Right cardiac atrium (tissue), 5 donors: ENCODE results near the gene TBCD. TPM values are rescaled to one million over a fixed set of nuclear protein-coding genes. Genes with fewer than 3 reads are reported as not detected.

Experiments
- ATAC-seq, 2 donors: fragments of 200-7000 bp; cut with Tn5 transposase; one replicate each; pipeline versions ENCODE4 v1.8.0 to v1.9.1; 2020; ENCODE audit warnings: moderate library complexity in 2 of 2, mild to moderate bottlenecking in 1 of 2
- DNase-seq, 3 donors: peaks; one replicate each; pipeline ENCODE4 v3.0.0-alpha.2; 2020
- H3K27ac ChIP-seq: one replicate; pipeline ENCODE4 v1.5.1; 2013; ENCODE audit warnings: mild to moderate bottlenecking, low read length, control low read depth, moderate library complexity
- H3K27me3 ChIP-seq: one replicate; pipeline ENCODE4 v1.6.1; 2013; ENCODE audit not compliant: control insufficient read depth, insufficient read depth
- H3K4me1 ChIP-seq: one replicate; pipeline ENCODE4 v1.6.1; 2013; ENCODE audit warnings: low read length; ENCODE audit not compliant: control insufficient read depth, insufficient read depth
- H3K4me3 ChIP-seq: one replicate; pipeline ENCODE4 v1.5.1; 2013; ENCODE audit warnings: low read length, control low read depth
- H3K9me3 ChIP-seq: one replicate; pipeline ENCODE4 v1.6.1; 2013; ENCODE audit warnings: low read length; ENCODE audit not compliant: control insufficient read depth
- WGBS: extraction: QIAGEN DNeasy Blood & Tissue Kit; methylation state at CpG from one replicate; pipeline ENCODE4 v1.1.7; 2013; 5-methylcytosine and 5-hydroxymethylcytosine counted together
- intact Hi-C, 4 donors: fragments of 100-400 bp; cut with DNase I; formaldehyde crosslinking; loops; one replicate each; pipeline versions ENCODE4 v1.11.0 to v1.14.0; 2022 to 2023
- polyA plus RNA-seq: library from polyadenylated mRNA; stranded (reverse); fragments of 200-250 nt; gene quantifications from one replicate; pipeline ENCODE4 v1.2.3, GENCODE V29; 2013
- total RNA-seq, 4 donors: library from RNA; stranded (reverse); fragmentation: NEBNext Ultra II Directional; extraction: Animal tissue kit (Norgen Biotek cat#: 25700); gene quantifications; one replicate each; pipeline ENCODE4 v1.2.1, GENCODE V29; 2021
- donor health status: healthy with polysubstance abuse.
- donor health status: DM: no; HTN: yes; CAD: no.
- donor health status: DM: no; HTN: no; CAD: no.
- donor health status: DM: no; HTN: yes; CAD: no; lungs with severe emphysema.
- donor health status: DM: yes; HTN: yes; CAD: no.

Gene TBCD
- total and polyA plus RNA-seq, 5 donors = 36.2 to 43.9 (median 41.2) TPM

DNA sequence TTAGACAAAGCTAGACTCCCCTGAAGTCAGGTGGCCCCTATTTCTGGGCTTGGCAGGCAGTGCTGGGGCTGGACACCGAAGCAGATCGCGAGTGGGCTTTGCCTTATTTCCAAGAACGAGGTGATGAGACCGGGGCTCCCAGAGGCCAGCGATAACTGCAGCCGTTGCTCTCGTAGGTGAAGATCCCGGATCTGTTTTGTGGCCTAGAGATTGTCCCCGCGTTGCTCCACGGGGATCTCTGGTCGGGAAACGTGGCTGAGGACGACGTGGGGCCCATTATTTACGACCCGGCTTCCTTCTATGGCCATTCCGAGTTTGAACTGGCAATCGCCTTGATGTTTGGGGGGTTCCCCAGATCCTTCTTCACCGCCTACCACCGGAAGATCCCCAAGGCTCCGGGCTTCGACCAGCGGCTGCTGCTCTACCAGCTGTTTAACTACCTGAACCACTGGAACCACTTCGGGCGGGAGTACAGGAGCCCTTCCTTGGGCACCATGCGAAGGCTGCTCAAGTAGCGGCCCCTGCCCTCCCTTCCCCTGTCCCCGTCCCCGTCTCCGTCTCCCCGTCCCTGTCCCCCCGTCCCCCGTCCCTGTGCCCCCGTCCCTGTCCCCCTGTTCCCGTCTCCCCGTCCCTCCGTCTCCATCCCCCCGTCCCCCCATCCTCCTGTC, 1.5 kb upstream of the TBCD start:
- ATAC-seq = no peak
- H3K4me3 ChIP-seq = no peak overlapping the region
- H3K27me3 ChIP-seq = no peaks in the 10 kb centered on the region
- DNase-seq = peak in 1 of 3 donors; percentile 64
- no peaks in the 10 kb centered on the region for H3K9me3 ChIP-seq
- peaks cover 3% of the 10 kb centered on the region for H3K4me1 ChIP-seq
- intact Hi-C loops = loop anchor here in 1 of 4 donors (10.0 kb wide), 1 partner anchor 86 kb away; no protein-coding TSS in a partner anchor
- no peak overlapping the region for H3K27ac ChIP-seq
- 67% methylated on average over 40 of the region's 40 CpGs for WGBS

DNA sequence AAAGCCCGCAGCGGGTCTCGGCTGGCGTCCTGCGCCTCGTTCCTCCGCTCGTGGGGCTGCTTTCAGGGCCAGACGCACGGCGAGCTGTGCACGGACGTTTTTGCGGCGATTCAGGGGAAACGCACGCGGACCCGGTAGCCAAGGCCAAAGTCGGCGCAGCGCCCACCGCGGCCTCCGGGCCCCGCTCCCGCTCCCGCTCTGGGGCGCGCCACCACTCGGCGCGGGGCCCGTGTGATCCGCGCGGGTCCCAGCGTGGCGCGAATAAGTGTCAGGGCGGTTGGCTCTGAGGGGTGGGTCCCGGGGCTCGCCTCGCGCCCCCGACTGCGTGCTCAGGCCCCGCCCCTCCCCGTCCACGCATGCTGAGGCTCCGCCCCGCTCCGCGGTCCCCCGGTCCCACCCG, 694 bp upstream of the TBCD start:
- peak in 1 of 2 donors; percentile 60 for ATAC-seq
- H3K27me3 ChIP-seq = no peaks in the 10 kb centered on the region
- no peaks in the 10 kb centered on the region for H3K9me3 ChIP-seq
- no peak for DNase-seq
- H3K27ac ChIP-seq = peak overlapping the region; percentile 2
- peaks cover 3% of the 10 kb centered on the region for H3K4me1 ChIP-seq
- intact Hi-C loops = loop anchor here in 1 of 4 donors (10.0 kb wide), 1 partner anchor 86 kb away; no protein-coding TSS in a partner anchor
- H3K4me3 ChIP-seq = peak overlapping the region; percentile 30
- WGBS = 2% methylated on average over 55 of the region's 56 CpGs

DNA sequence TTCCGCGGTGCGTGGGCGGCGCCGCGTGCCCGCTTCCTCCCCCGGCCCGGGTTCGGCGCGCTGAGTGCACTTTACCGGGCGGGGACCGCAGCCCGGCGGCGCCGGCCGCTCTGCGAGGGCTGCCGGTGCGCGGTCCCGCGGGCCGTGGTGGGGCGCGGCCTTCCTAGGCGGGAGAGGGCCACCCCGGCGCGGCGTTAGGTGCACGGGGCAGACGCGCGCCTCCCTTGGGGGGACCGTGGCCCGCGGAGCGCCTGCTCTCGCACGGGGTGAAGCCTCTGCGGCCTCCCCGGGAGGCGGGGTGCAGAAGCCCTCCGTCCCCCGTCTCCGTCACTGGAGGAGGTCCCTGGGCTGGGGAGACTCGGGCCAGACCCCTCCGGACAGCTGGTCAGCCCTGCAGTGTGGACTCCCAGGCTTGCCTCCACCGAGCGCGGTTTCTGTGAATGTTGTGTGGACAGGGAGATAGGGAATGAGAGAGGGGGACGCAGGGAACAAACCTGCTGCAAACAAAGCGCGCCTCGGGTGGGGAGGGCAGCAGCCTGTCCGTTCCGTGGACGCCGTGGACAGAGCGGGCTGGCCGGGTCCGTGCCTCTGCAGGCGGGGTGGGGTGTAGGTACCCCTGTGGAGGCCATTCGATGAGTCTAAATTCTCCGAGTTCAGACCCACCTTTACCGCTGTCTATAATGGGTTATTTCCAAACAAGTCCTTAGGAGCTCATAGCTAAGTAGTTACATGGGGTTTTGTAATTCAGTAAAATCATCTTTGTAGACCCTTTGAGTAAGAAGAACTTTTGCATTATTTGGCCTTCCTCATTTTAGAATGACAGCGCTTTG, 721 bp downstream of the TBCD start:
- WGBS = under 1% methylated on average over 69 of the region's 72 CpGs
- no peak overlapping the region for H3K27ac ChIP-seq
- H3K4me3 ChIP-seq = peak overlapping the region; percentile 67
- H3K4me1 ChIP-seq = peaks cover 3% of the 10 kb centered on the region
- DNase-seq (peak; percentile 46 to 74 (median 72)), ATAC-seq (peak; percentile 12 to 18)
- intact Hi-C loops = loop anchor here in 1 of 4 donors (10.0 kb wide), 1 partner anchor 88 kb away; no protein-coding TSS in a partner anchor
- H3K9me3 ChIP-seq = no peaks in the 10 kb centered on the region
- no peaks in the 10 kb centered on the region for H3K27me3 ChIP-seq

- H3K4me3 ChIP-seq = no peak overlapping the region
- no peaks in the 10 kb centered on the region for H3K9me3 ChIP-seq
- intact Hi-C loops = loop anchor here in 1 of 4 donors (10.0 kb wide), 1 partner anchor 88 kb away; no protein-coding TSS in a partner anchor
- peaks cover 3% of the 10 kb centered on the region for H3K4me1 ChIP-seq
- no peak overlapping the region for H3K27ac ChIP-seq
- 41% methylated on average over 8 of the region's 8 CpGs for WGBS
- no peak for DNase-seq
- no peaks in the 10 kb centered on the region for H3K27me3 ChIP-seq
- no peak for ATAC-seq
Measured at GRCh38 chr17:82753201-82753464, 1.3 kb downstream of the TBCD start.

- intact Hi-C loops = loop anchor here in 1 of 4 donors (10.0 kb wide), 1 partner anchor 90 kb away; no protein-coding TSS in a partner anchor
- no peaks in the 10 kb centered on the region for H3K27me3 ChIP-seq
- H3K4me3 ChIP-seq = no peak overlapping the region
- DNase-seq (no peak), ATAC-seq (no peak)
- 89% methylated on average over 19 of the region's 19 CpGs for WGBS
- H3K27ac ChIP-seq = no peak overlapping the region
- H3K4me1 ChIP-seq = peaks cover 3% of the 10 kb centered on the region
- H3K9me3 ChIP-seq = no peaks in the 10 kb centered on the region
Measured at GRCh38 chr17:82754297-82755208, 2.7 kb downstream of the TBCD start.

GRCh38 chr17:82756166-82756565, 4.3 kb downstream of the TBCD start:
- no peak for ATAC-seq
- 84% methylated on average over 7 of the region's 7 CpGs for WGBS
- Histone ChIP-seq H3K4me3 (no peak overlapping the region), H3K27ac (no peak overlapping the region), H3K4me1 (peaks cover 3% of the 10 kb centered on the region), H3K27me3 (no peaks in the 10 kb centered on the region), H3K9me3 (no peaks in the 10 kb centered on the region)
- intact Hi-C loops = loop anchor here in 1 of 4 donors (10.0 kb wide), 1 partner anchor 91 kb away; no protein-coding TSS in a partner anchor
- no peak for DNase-seq

DNA sequence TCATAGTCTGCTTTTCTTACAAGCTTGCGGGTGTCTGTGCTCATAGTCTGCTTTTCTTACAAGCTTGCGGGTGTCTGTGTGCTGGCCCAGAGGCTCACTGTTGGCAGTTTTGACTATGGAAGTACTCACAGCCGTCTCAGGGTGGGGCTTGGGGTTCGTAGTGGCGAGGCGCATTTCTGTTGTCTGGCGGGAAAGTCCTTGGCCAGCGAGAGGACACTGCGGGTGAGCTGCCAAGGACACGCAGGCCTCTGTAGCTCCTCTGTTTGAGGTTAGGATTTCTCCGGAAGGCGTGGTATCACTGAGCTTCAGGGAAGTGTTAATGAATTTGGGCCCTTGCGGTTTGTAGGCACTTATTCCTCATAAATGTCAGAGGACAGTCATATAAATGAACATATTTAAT, 13.5 kb downstream of the TBCD start:
- Histone ChIP-seq H3K9me3 (no peaks in the 10 kb centered on the region), H3K4me3 (no peak overlapping the region), H3K4me1 (no peaks in the 10 kb centered on the region), H3K27ac (no peak overlapping the region), H3K27me3 (no peaks in the 10 kb centered on the region)
- WGBS = 70% methylated on average over 13 of the region's 13 CpGs
- peak; percentile 41 to 51 for ATAC-seq
- intact Hi-C loops = loop anchor here in 1 of 4 donors (5.0 kb wide), 1 partner anchor 98 kb away; no protein-coding TSS in a partner anchor
- DNase-seq = no peak

DNA sequence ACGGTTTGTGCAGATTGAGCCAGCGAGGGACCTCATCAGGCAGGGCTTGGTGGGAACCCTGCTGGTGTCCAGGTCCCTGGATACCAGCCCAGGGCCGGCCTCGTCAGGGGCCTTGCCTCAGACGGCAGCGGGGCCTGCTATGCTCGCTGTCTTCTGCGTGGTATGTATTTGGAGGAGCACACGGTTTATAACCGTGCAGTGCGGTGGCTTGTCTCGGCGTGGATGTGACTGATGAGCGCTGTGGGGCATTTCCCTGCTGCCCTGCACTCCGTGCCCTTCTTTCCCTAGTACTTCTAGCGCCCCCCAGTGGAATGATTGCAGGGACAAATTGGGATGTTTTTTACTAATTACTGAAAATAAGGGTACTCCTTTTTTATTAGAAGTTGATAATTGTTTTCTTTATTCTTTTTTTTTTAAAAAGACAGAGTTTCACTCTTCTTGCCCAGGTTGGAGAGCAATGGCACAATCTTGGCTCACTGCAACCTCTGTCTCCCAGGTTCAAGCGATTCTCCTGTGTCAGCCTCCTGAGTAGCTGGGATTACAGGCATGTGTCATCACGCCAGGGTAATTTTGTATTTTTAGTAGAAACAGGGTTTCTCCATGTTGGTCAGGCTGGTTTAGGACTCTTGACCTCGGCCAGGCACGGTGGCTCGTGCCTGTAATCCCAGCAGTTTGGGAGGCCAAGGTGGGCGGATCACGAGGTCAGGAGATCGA, 15.3 kb downstream of the TBCD start:
- no peaks in the 10 kb centered on the region for H3K4me1 ChIP-seq
- ATAC-seq (peak; percentile 56 to 68), DNase-seq (no peak)
- H3K4me3 ChIP-seq = no peak overlapping the region
- no peaks in the 10 kb centered on the region for H3K27me3 ChIP-seq
- H3K27ac ChIP-seq = no peak overlapping the region
- WGBS = 72% methylated on average over 24 of the region's 24 CpGs
- H3K9me3 ChIP-seq = no peaks in the 10 kb centered on the region
- intact Hi-C loops = loop anchor here in 1 of 4 donors (5.0 kb wide), 1 partner anchor 100 kb away; no protein-coding TSS in a partner anchor

GRCh38 chr17:82769041-82769440, 17.2 kb downstream of the TBCD start:
- Histone ChIP-seq H3K4me1 (no peaks in the 10 kb centered on the region), H3K27me3 (no peaks in the 10 kb centered on the region), H3K27ac (no peak overlapping the region), H3K4me3 (no peak overlapping the region), H3K9me3 (no peaks in the 10 kb centered on the region)
- ATAC-seq = no peak
- intact Hi-C loops = loop anchor here in 1 of 4 donors (5.0 kb wide), 1 partner anchor 102 kb away; no protein-coding TSS in a partner anchor
- 96% methylated on average over 7 of the region's 7 CpGs for WGBS
- no peak for DNase-seq

- Histone ChIP-seq H3K27ac (no peak overlapping the region), H3K4me3 (no peak overlapping the region), H3K4me1 (no peaks in the 10 kb centered on the region), H3K27me3 (no peaks in the 10 kb centered on the region), H3K9me3 (no peaks in the 10 kb centered on the region)
- ATAC-seq (no peak), DNase-seq (no peak)
- intact Hi-C loops = loop anchor here in 1 of 4 donors (10.0 kb wide), 2 partner anchors 107 to 417 kb away; partner anchors contain the start of gene TEX19
- WGBS = 94% methylated on average over 3 of the region's 3 CpGs
Measured at GRCh38 chr17:82772026-82772425, 20.2 kb downstream of the TBCD start.
